Measurements from ENCODE around the gene ZNF268.

ZNF268 gene

GRCh38 chr12:133206390-133206789 lies 25.1 kb downstream of the ZNF268 start:
- Mint-ChIP-seq H3K36me3 (ENCODE audit: low read depth) (peaks cover 60% of the 10 kb centered on the region), H3K27ac (no peak overlapping the region), H3K9me3 (peaks cover 63% of the 10 kb centered on the region), H3K4me3 (no peak overlapping the region), H3K27me3 (no peaks in the 10 kb centered on the region), H3K4me1 (no peaks in the 10 kb centered on the region)
- ATAC-seq (no peak), DNase-seq (no peak)

- Mint-ChIP-seq H3K36me3 (ENCODE audit: low read depth) (peaks cover 24% of the 10 kb centered on the region), H3K4me3 (no peak overlapping the region), H3K27ac (no peak overlapping the region), H3K4me1 (no peaks in the 10 kb centered on the region), H3K27me3 (no peaks in the 10 kb centered on the region), H3K9me3 (peaks cover 66% of the 10 kb centered on the region)
- DNase-seq (no peak), ATAC-seq (no peak)
Observed at GRCh38 chr12:133215724-133216123, 34.4 kb downstream of the ZNF268 start.

GRCh38 chr12:133217219-133217618 lies 35.9 kb downstream of the ZNF268 start:
- Mint-ChIP-seq H3K4me3 (no peak overlapping the region), H3K27ac (no peak overlapping the region), H3K36me3 (ENCODE audit: low read depth) (peaks cover 21% of the 10 kb centered on the region), H3K27me3 (no peaks in the 10 kb centered on the region), H3K9me3 (peaks cover 56% of the 10 kb centered on the region), H3K4me1 (no peaks in the 10 kb centered on the region)
- ATAC-seq (no peak), DNase-seq (no peak)

- ATAC-seq (no peak), DNase-seq (no peak)
- Mint-ChIP-seq H3K9me3 (peaks cover 43% of the 10 kb centered on the region), H3K36me3 (ENCODE audit: low read depth) (peaks cover 11% of the 10 kb centered on the region), H3K4me1 (no peaks in the 10 kb centered on the region), H3K27me3 (peaks cover 2% of the 10 kb centered on the region), H3K27ac (no peak overlapping the region), H3K4me3 (no peak overlapping the region)
Observed at GRCh38 chr12:133220521-133220920, 39.2 kb downstream of the ZNF268 start.

- Mint-ChIP-seq H3K9me3 (peaks cover 39% of the 10 kb centered on the region), H3K27ac (no peak overlapping the region), H3K27me3 (peaks cover 2% of the 10 kb centered on the region)
Observed at GRCh38 chr12:133221241-133221640, 39.9 kb downstream of the ZNF268 start.

GRCh38 chr12:133222211-133222610 lies 40.9 kb downstream of the ZNF268 start:
- Mint-ChIP-seq H3K27me3 (peaks cover 2% of the 10 kb centered on the region), H3K9me3 (peaks cover 35% of the 10 kb centered on the region), H3K4me3 (no peak overlapping the region), H3K27ac (no peak overlapping the region), H3K36me3 (ENCODE audit: low read depth) (peaks cover 11% of the 10 kb centered on the region), H3K4me1 (no peaks in the 10 kb centered on the region)
- ATAC-seq (no peak), DNase-seq (no peak)

More at GRCh38 chr12:133221241-133221640, 39.9 kb downstream of the ZNF268 start:
- Mint-ChIP-seq H3K4me3 (no peak overlapping the region), H3K36me3 (ENCODE audit: low read depth) (peaks cover 11% of the 10 kb centered on the region), H3K4me1 (no peaks in the 10 kb centered on the region)
- no peak for DNase-seq
- no peak for ATAC-seq

- Mint-ChIP-seq H3K9me3 (peaks cover 18% of the 10 kb centered on the region), H3K4me1 (no peaks in the 10 kb centered on the region), H3K27ac (no peak overlapping the region), H3K36me3 (ENCODE audit: low read depth) (peaks cover 2% of the 10 kb centered on the region), H3K4me3 (no peak overlapping the region), H3K27me3 (peaks cover 2% of the 10 kb centered on the region)
- ATAC-seq (no peak), DNase-seq (no peak)
Observed at GRCh38 chr12:133225527-133225926, 44.2 kb downstream of the ZNF268 start.

- DNase-seq (no peak), ATAC-seq (no peak)
- Mint-ChIP-seq H3K27ac (no peak overlapping the region), H3K36me3 (ENCODE audit: low read depth) (peaks cover 2% of the 10 kb centered on the region), H3K4me1 (no peaks in the 10 kb centered on the region), H3K9me3 (peaks cover 18% of the 10 kb centered on the region), H3K4me3 (no peak overlapping the region), H3K27me3 (peaks cover 2% of the 10 kb centered on the region)
Observed at GRCh38 chr12:133226690-133227089, 45.4 kb downstream of the ZNF268 start.

- DNase-seq (no peak), ATAC-seq (no peak)
- Mint-ChIP-seq H3K4me3 (no peak overlapping the region), H3K27ac (no peak overlapping the region), H3K4me1 (no peaks in the 10 kb centered on the region), H3K9me3 (peaks cover 16% of the 10 kb centered on the region), H3K36me3 (ENCODE audit: low read depth) (peaks cover 2% of the 10 kb centered on the region), H3K27me3 (peaks cover 2% of the 10 kb centered on the region)
Observed at GRCh38 chr12:133227281-133227852, 46.1 kb downstream of the ZNF268 start.

GRCh38 chr12:133231001-133231400 lies 49.7 kb downstream of the ZNF268 start:
- Mint-ChIP-seq H3K36me3 (ENCODE audit: low read depth) (no peaks in the 10 kb centered on the region), H3K4me1 (no peaks in the 10 kb centered on the region), H3K4me3 (no peak overlapping the region), H3K27me3 (no peaks in the 10 kb centered on the region), H3K27ac (no peak overlapping the region), H3K9me3 (peaks cover 17% of the 10 kb centered on the region)
- DNase-seq (no peak), ATAC-seq (no peak)

GRCh38 chr12:133233006-133233405 lies 51.7 kb downstream of the ZNF268 start:
- DNase-seq (no peak), ATAC-seq (no peak)
- Mint-ChIP-seq H3K4me3 (no peak overlapping the region), H3K27ac (no peak overlapping the region), H3K36me3 (ENCODE audit: low read depth) (peaks cover 3% of the 10 kb centered on the region), H3K27me3 (no peaks in the 10 kb centered on the region), H3K9me3 (peaks cover 22% of the 10 kb centered on the region), H3K4me1 (no peaks in the 10 kb centered on the region)

GRCh38 chr12:133233993-133234564 lies 52.8 kb downstream of the ZNF268 start:
- Mint-ChIP-seq H3K4me1 (no peaks in the 10 kb centered on the region), H3K27me3 (no peaks in the 10 kb centered on the region), H3K4me3 (no peak overlapping the region), H3K36me3 (ENCODE audit: low read depth) (peaks cover 3% of the 10 kb centered on the region), H3K9me3 (peaks cover 22% of the 10 kb centered on the region), H3K27ac (no peak overlapping the region)
- no peak for ATAC-seq
- DNase-seq, result no peak

GRCh38 chr12:133234971-133235370 lies 53.7 kb downstream of the ZNF268 start:
- no peak overlapping the region for H3K4me3 Mint-ChIP-seq

GRCh38 chr12:133235401-133236112 lies 54.3 kb downstream of the ZNF268 start, which contains the start of gene ANHX:
Gene ANHX (minus strand): TSS chr12:133235877. CDS start chr12:133234356, 1,521 bp downstream.
- Mint-ChIP-seq H3K9me3 (peaks cover 19% of the 10 kb centered on the region), H3K27me3 (peaks cover 4% of the 10 kb centered on the region), H3K36me3 (ENCODE audit: low read depth) (peaks cover 6% of the 10 kb centered on the region), H3K4me3 (no peak within 1 kb of the TSS), H3K4me1 (no peaks in the 10 kb centered on the region), H3K27ac (no peak within 1 kb of the TSS)
- no peak for ATAC-seq
- DNase-seq, result no peak

More at GRCh38 chr12:133234971-133235370, 53.7 kb downstream of the ZNF268 start:
- no peaks in the 10 kb centered on the region for H3K4me1 Mint-ChIP-seq
- no peak for DNase-seq
- H3K36me3 Mint-ChIP-seq (ENCODE audit: low read depth), result peaks cover 6% of the 10 kb centered on the region
- no peak overlapping the region for H3K27ac Mint-ChIP-seq
- ATAC-seq, result no peak
- H3K9me3 Mint-ChIP-seq, result peaks cover 21% of the 10 kb centered on the region
- H3K27me3 Mint-ChIP-seq, result peaks cover 4% of the 10 kb centered on the region

- Mint-ChIP-seq H3K4me1 (no peaks in the 10 kb centered on the region), H3K27ac (no peak overlapping the region)
Observed at GRCh38 chr12:133236144-133236543, 54.8 kb downstream of the ZNF268 start.

More at GRCh38 chr12:133236144-133236543, 54.8 kb downstream of the ZNF268 start:
- DNase-seq, result no peak
- Mint-ChIP-seq H3K9me3 (peaks cover 25% of the 10 kb centered on the region), H3K36me3 (ENCODE audit: low read depth) (peaks cover 6% of the 10 kb centered on the region), H3K27me3 (peaks cover 4% of the 10 kb centered on the region), H3K4me3 (no peak overlapping the region)
- no peak for ATAC-seq

All from activated naive CD8-positive, alpha-beta T cell treated with anti-CD3 and anti-CD28 coated beads, Interleukin-2, amount 50 U/mL, for 24 hours (primary cell).